H1 (cell line): ENCODE data around the gene NAV3. TPM values are rescaled to one million over a fixed set of nuclear protein-coding genes. Genes with fewer than 3 reads are reported as not detected.

ENCODE experiments used
- CHD1 ChIP-seq: IDR thresholded peaks from 2 replicates; pipeline ENCODE4 v1.6.1; 2012; ENCODE audit warnings: low read depth, low read length, improper control_type of control experiment
- KDM5A ChIP-seq: fragments of 200-600 bp; IDR thresholded peaks from 2 replicates; pipeline ENCODE4 v1.7.1; 2012; ENCODE audit warnings: mild to moderate bottlenecking, low read length, inconsistent platforms, mixed read lengths
- SAP30 ChIP-seq: fragments of 300-600 bp; sonication (generic); IDR thresholded peaks from 2 replicates; pipeline ENCODE4 v1.7.1; 2012; ENCODE audit warnings: low read length, moderate library complexity, mild to moderate bottlenecking, inconsistent platforms; ENCODE audit not compliant: insufficient read depth, insufficient replicate concordance
- polyA plus RNA-seq, 7 experiments: library from polyadenylated mRNA; depleted of rRNA in 3 of 7; stranded (reverse) in 5 of 7; unstranded in 2 of 7; fragments of >200 nt in 5 of 7; fragments of 200-250 nt in 2 of 7; gene quantifications; 1 replicate in 5 of 7; 2 replicates in 1 of 7; 4 replicates in 1 of 7; pipeline versions ENCODE4 v1.2.1 to v1.2.3, GENCODE V29; 2011 to 2013; ENCODE audit warnings: missing spikeins in 2 of 7, mixed read lengths in 2 of 7
- total RNA-seq: library from RNA; stranded (reverse); fragmentation: NEBNext Ultra II Directional; extraction: Animal tissue kit (Norgen Biotek cat#: 25700); gene quantifications from 2 replicates; pipeline ENCODE4 v1.2.1, GENCODE V29; 2021

The NAV3 gene
- total and polyA plus RNA-seq, 2 of the 8 experiments (the other 6 are each of a cell fraction or from before 2014, with no cell fraction given), result 0.47 to 5.0 TPM

GRCh38 chr12:78143717-78144116 is 313.0 kb downstream of the NAV3 start (continued):
- TF ChIP-seq SAP30 (no peak), KDM5A (no peak), CHD1 (no peak)
